Stimulated activated CD4-positive, alpha-beta T cell treated with anti-CD3 and anti-CD28 coated beads, Interleukin-2, amount 100 ng/mL, for 24 hours (primary cell): ENCODE results near the gene FZD2.
"Not testable (repeated sequence)": the region's sequence is repeated elsewhere in the genome, so short reads cannot be mapped to it uniquely, and the experiment has no call there.

Experiments used
- DNase-seq, 2 donors: peaks; one replicate each; pipeline ENCODE4 v3.0.0-alpha.2; 2020

Gene FZD2

GRCh38 chr17:44547625-44548267 lies 9.5 kb upstream of the FZD2 start:
- no peak for DNase-seq

DNA sequence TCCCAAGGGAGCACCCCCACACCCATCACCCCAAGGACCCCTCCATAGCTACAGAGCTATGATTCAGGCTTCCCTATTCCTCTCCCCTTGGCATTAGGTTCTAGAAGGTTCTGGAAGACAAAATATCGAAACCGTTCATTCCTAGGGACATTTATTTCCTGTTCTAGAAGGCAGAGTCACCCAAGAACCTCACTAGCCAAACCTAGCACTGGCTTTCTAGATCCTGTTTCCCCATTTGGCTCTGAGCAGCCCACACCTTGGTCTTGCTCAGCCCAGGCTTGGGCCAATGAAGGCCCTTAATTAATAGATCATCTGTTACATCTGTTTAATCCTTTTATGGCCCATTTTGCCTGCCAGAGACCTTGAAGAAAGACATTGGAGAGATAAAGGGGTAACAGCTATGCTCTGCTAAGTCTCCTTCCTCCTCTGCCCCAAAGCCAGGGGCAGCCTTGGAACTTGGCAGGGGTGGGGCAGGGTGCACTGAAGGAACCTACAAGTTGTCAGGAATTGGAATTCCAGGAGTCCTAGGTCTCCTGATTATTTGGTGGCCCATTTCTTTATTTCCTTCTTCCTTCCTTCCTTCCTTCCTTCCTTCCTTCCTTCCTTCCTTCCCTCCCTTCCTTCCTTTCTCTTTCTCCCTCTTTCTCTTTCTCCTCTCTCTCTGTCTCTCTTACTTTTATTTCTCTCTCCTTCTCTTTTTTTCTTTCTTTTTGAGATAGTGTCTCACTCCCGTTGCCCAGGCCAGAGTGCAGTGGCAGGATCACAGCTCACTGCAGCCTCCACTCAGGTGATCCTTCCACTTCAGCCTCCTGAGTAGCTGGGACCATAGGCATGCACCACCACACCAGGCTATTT lies 8.7 kb upstream of the FZD2 start:
- DNase-seq, result no peak

DNA sequence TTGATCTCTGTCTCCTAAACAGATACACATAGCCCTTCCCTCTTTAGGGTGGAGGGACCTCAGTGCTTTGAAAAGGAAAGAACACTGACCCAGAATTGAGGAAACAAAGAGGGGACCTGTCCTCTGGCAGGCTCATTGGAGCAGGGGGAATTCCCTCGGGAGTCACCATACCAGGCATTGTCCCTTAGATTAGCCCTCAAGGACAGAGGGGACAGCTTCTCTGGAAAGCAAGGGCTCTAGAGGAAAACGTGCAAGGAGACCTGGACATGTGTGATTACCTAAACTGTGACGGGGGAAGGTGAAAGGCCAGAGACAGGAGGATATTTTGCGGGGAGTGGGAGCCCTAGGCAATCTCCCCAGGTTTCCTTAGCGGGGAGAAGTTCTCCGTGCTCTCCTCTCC lies 7.6 kb upstream of the FZD2 start:
- no peak for DNase-seq

GRCh38 chr17:44552361-44552760 lies 4.9 kb upstream of the FZD2 start:
- DNase-seq, result no peak

DNA sequence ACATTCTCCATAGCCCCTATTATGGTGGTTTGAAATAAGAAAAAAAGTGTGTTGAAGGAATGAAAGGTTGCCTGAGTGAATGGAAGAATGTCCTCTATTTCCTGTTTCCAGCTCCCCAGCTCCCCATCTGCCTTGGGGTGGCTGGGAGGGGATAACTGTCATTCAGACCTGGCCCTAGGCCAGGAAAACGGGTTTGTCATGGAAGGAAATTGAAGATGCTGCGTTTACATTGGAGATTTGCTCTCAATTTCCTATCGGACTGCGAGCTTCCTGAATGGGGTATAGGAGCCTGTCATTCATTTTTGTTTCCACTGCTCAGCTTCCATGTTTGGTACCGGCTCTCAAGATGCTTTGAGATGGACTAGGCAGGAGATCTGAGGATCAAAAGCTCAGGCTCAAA lies 2.2 kb upstream of the FZD2 start:
- no peak for DNase-seq

- DNase-seq, result peak in 1 of 2 donors; percentile 10
Observed at GRCh38 chr17:44556166-44556831, 985 bp upstream of the FZD2 start.

- DNase-seq, result peak; percentile 35 to 56
Observed at GRCh38 chr17:44557651-44558285, 484 bp downstream of the FZD2 start.

GRCh38 chr17:44558334-44558709 lies 1.0 kb downstream of the FZD2 start:
- DNase-seq, result peak in 1 of 2 donors; percentile 5

GRCh38 chr17:44558710-44559633 lies 1.7 kb downstream of the FZD2 start:
- no peak for DNase-seq

- no peak for DNase-seq
Observed at GRCh38 chr17:44559634-44560554, 2.6 kb downstream of the FZD2 start.

DNA sequence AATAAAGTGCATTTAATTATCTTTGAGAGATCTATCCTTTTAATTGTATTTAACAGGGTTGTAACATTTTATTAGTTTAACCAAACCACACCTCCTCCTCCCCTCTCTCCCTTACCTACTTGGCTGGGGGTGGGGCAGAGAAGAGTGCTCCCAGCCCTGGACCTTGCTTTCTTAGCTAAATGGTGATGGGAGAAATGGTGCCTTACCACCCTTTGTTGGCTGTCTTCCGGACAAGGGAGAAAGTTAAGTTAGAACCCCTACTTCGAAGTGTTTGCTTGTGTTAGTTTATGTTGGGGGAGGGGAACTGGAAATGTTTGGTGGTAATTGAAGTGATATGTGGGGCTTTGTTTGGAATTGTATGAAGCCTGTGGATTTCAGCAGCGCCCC lies 3.9 kb downstream of the FZD2 start:
- DNase-seq, result no peak

DNA sequence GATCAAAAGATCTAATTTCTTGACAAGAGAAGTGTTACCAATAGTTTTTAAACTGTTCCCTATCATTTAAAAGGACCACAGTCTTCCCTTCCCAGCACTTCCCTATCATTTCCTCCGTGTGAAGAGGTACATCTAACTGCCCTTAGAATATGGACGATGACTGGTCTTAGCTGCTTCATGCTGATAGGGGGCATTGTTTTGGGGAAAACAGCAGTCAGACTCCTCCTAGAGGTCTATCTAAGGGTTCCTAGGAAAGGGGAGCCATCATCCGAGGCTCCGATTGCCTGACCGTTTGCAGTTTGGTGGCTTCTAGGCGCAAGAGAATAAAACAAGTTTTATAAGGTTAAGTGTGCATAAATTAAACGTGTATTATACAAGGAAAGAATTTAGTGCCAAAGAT lies 7.1 kb downstream of the FZD2 start:
- DNase-seq, result no peak

- DNase-seq, result peak in 1 of 2 donors; percentile 26
Observed at GRCh38 chr17:44565866-44566443, 8.7 kb downstream of the FZD2 start.

- DNase-seq, result not testable (repeated sequence)
Observed at GRCh38 chr17:44568311-44568944, 11.1 kb downstream of the FZD2 start.

- peak in 1 of 2 donors; percentile 22 for DNase-seq
Observed at GRCh38 chr17:44568945-44569858, 11.9 kb downstream of the FZD2 start.

DNA sequence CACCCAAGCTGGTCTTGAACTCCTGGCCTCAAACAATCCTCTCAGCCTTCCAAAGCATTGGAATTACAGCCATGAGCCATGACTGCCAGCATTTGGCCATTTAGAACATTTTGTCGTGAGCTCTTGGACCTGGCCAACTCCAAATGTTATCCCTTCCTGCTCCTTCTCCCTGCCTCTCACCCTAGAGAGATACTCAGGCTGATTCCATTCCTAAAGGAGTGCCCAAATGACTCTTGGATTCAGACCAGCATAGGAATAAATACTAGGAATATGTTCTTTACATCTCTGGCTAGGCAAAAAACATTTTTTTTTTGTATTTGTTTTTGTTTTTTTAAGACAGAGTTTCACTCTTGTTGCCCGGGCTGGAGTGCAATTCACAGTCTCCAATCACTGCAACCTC lies 15.5 kb downstream of the FZD2 start:
- no peak for DNase-seq

- no peak for DNase-seq
Observed at GRCh38 chr17:44575403-44575802, 18.1 kb downstream of the FZD2 start.

GRCh38 chr17:44578947-44579346 lies 21.7 kb downstream of the FZD2 start:
- no peak for DNase-seq

DNA sequence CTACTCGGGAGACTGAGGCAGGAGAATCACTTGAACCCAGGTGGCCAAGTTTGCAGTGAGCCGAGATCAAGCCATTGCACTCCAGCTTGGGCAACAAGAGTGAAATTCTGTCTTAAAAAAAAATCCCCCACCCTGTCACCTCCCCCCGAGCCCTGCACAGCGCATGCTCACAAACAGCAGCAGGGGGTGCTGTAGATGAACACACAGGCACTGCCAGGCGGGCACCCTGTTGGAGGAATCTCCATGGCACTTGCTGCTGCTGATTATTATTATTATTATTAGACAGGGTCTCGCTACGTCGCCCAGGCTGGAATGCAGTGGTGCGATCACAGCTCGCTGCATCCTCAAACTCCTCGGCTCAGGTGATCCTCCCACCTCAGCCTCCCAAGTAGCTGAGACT lies 24.6 kb downstream of the FZD2 start:
- DNase-seq, result no peak
